HG03039 (cell line): ENCODE results near the gene PCDHGB3.
A peak's percentile ranks its signal among the peaks of the same experiment; 100 is the strongest.

Experiments used
- ATAC-seq: cut with Tn5 transposase; IDR thresholded peaks from one replicate; pipeline ENCODE4 v1.9.1; 2021; ENCODE audit warnings: mild to moderate bottlenecking, moderate library complexity; ENCODE audit not compliant: unreplicated experiment

PCDHGB3 gene

DNA sequence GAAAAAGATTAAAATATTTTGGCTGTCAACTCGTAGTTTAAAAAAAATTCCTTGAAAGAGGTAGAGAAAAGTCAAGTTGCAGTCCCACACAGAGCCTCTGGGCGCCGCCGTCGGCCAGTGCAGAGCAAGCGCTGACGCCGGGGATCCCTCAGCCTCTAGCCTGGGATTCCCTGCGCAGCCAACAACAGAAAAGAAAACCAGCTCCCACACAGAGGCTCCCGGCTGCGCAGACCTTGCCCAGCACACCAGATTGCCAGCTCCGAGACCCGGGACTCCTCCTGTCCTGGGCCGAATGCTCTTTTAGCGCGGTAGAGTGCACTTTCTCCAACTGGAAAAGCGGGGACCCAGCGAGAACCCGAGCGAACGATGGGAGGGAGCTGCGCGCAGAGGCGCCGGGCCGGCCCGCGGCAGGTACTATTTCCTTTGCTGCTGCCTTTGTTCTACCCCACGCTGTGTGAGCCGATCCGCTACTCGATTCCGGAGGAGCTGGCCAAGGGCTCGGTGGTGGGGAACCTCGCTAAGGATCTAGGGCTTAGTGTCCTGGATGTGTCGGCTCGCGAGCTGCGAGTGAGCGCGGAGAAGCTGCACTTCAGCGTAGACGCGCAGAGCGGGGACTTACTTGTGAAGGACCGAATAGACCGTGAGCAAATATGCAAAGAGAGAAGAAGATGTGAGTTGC is 47.6 kb downstream of the PCDHGB3 start, which contains the start of gene PCDHGB7:
Gene PCDHGB7, plus strand, starts transcription at position 184 of the 679 bp plus-strand sequence. Its CDS starts 183 bp downstream, at position 367.
- peak; percentile 81 for ATAC-seq

DNA sequence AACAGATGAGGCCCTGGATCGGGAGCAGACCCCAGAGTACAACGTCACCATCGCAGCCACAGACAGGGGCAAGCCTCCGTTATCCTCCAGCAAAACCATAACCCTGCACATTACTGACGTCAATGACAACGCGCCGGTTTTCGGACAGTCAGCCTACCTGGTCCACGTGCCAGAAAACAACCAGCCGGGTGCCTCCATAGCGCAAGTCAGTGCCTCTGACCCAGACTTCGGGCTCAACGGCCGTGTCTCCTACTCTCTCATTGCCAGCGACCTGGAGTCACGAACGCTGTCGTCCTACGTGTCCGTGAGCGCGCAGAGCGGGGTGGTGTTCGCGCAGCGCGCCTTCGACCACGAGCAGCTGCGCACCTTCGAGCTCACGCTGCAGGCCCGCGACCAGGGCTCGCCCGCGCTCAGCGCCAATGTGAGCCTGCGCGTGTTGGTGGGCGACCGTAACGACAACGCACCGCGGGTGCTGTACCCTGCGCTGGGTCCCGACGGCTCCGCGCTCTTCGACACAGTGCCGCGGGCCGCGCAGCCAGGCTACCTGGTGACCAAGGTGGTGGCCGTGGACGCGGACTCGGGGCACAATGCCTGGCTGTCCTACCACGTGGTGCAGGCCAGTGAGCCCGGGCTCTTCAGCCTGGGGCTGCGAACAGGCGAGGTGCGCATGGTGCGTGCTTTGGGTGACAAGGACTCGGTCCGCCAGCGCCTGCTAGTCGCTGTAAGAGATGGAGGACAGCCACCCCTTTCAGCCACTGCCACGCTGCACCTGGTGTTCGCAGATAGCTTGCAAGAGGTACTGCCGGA is 49.2 kb downstream of the PCDHGB3 start:
- no peak for ATAC-seq

DNA sequence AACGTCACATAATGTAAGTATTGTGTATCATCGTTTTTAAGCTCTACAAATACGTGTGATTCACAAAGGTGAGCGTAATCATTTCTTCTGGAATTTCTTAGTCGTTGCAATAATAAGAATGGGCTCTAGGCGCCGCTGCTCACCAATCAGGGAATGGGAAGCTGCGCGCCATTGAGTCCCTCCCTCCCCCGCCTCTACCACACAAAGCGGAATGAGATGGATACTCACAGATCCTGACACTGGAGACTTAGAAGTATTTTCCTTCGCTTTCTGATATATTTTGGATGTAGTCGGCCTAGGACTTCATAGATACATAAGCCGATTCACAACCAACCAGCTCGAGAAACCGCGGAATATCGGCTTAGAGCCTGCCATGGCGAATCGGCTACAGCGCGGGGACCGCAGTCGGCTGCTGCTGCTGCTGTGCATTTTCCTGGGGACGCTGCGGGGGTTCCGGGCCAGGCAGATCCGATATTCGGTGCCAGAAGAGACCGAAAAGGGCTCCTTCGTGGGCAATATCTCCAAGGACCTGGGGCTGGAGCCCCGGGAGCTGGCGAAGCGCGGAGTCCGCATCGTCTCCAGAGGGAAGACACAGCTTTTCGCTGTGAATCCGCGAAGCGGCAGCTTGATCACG is 50.9 kb downstream of the PCDHGB3 start, which contains the start of gene PCDHGA11:
Gene PCDHGA11, plus strand, starts transcription at position 197 of the 634 bp plus-strand sequence. Its CDS starts 177 bp downstream, at position 374.
- no peak for ATAC-seq

DNA sequence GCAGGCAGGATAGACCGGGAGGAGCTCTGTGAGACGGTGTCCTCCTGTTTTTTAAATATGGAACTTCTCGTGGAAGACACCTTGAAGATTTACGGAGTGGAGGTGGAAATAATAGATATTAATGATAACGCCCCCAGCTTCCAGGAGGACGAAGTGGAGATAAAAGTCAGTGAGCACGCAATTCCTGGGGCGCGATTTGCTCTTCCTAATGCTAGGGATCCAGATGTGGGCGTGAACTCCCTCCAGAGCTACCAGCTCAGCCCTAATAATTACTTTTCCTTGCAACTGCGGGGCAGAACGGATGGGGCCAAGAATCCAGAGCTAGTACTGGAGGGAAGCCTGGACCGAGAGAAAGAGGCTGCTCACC is 51.4 kb downstream of the PCDHGB3 start:
- ATAC-seq, result no peak
